Upper lobe of left lung (tissue), 4 donors: ENCODE data around the gene ADGRD1.

Experiments used
- CTCF ChIP-seq, 6 experiments: fragments of 450-650 bp in 4 of 6; fragments of 200-600 bp in 2 of 6; sonication (generic) in 2 of 6; IDR thresholded peaks; one replicate each; pipeline ENCODE4 v1.5.1; 2016 to 2019; ENCODE audit warnings: antibody characterized with exemption in 6 of 6
- POLR2AphosphoS5 ChIP-seq, 2 donors: sonication (generic); formaldehyde crosslinking; IDR thresholded peaks; one replicate each; pipeline ENCODE4 v1.5.1; 2017; ENCODE audit warnings: antibody characterized with exemption in 2 of 2

GRCh38 chr12:130989391-130989790 lies 35.7 kb downstream of the ADGRD1 start:
- TF ChIP-seq POLR2AphosphoS5 (IDR thresholded peaks at IDR 0.05) = no peak
- no peak for TF ChIP-seq CTCF (IDR thresholded peaks at IDR 0.05)
